ENCODE measurements around the gene CRTC3.
"Not testable (repeated sequence)": the region's sequence is repeated elsewhere in the genome, so short reads cannot be mapped to it uniquely, and the experiment has no call there.

Gene CRTC3, protein sequence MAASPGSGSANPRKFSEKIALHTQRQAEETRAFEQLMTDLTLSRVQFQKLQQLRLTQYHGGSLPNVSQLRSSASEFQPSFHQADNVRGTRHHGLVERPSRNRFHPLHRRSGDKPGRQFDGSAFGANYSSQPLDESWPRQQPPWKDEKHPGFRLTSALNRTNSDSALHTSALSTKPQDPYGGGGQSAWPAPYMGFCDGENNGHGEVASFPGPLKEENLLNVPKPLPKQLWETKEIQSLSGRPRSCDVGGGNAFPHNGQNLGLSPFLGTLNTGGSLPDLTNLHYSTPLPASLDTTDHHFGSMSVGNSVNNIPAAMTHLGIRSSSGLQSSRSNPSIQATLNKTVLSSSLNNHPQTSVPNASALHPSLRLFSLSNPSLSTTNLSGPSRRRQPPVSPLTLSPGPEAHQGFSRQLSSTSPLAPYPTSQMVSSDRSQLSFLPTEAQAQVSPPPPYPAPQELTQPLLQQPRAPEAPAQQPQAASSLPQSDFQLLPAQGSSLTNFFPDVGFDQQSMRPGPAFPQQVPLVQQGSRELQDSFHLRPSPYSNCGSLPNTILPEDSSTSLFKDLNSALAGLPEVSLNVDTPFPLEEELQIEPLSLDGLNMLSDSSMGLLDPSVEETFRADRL

DNA sequence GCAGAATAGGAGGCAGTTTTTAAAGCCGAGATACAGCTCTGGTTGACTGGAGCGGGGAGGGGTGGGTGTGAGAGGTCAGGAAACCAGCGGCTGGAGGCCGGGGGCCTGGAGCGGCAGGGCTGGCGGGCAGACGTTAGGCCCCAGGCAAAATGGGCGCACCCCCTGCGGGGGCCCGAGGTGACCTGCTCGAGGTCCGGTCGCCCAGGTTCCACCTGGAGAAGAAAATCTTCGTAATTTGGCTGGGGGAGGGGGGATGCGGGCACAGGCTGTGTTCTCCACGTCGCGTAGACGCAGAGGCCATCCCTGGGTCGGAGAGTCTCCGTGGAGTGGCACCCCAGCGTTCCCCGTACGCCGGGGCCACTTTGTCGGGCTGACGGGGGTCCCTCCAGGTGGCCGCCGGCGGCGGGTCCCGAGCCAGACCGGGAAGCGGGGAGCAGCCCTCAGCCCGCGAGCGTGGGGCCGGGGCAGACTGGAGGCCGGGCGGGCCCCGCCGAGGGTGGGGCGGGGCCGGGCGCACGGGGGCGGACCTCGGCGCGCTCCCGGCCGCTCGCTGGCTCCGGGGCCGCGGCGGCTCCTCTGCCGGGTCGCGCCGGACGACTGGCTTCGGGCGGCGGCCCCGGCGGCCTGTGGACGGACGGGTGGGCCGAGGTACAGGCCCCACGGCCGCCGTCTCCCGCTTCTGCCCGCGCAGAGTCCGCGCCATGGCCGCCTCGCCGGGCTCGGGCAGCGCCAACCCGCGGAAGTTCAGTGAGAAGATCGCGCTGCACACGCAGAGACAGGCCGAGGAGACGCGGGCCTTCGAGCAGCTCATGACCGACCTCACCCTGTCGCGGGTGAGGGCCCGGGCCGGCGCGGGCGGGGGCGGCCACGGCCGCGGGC lies at the start of gene CRTC3:
TSS of gene CRTC3 (plus strand) at position 553 of the 879 bp plus-strand sequence. CDS start at position 702, 149 bp downstream.
- DNase-seq (ENCODE audit: low spot score), result peak; percentile 74

DNA sequence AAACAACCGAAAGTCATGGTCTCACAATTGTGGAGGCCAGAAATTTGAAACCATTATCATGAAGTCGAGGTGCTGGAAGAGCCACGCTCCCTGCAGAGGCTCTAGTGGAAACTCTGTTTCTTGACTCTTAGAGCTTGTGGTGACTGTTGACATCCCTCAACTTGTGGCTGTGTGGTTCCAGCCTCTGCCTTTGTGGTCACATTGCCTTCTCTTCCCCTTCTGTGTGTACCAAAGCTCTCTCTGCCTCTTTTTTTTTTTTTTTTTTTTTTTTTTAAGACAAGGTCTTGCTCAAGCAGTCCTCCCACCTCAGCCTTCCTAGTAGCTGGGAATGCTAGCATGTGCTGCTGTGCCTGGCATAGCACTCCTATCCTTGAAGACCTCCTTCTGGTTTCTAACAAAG lies 48.7 kb upstream of the CRTC3 start:
- DNase-seq (ENCODE audit: low spot score), result no peak

DNA sequence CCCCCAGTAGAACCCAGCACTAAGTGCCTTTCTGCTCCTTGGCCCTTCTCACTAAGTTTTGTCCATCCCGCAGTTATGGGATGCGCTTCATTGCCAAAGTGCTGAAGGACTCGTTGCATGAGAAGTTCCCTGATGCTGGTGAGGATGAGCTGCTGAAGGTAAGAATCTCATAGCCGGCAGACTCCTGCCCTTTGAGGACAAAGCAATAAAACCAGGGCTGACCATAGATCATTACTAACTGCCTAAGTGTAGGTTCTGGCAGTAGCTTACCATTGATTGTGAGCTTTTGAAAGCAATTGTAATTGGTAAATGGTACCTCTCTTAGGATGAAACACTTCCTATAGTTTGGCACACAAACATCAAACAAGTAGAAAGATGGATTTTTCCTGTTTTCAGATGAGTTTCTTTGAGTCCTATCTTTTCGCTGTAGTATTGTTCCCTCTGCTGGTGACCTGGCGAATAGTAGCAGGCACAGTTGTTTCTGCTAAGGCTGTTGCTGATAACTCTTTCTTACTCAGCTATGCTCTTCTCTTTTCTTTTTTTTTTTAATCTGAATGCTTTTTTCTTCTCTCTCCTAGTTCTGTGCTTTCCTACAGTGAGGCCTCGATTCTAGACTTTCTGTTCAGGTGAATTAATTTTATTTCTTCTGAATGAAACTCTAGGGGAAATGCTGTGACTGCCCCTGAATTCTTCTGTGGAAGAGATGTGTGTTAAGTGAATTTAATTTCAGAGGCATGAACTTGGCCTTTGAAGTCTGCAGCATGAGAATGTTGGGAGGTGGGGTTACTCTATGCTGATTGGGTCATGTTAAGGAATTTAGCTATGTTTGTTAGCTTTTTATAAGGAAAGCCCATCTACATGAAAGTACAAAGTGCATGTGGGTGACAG lies 47.4 kb upstream of the CRTC3 start:
- no peak for DNase-seq (ENCODE audit: low spot score)

DNA sequence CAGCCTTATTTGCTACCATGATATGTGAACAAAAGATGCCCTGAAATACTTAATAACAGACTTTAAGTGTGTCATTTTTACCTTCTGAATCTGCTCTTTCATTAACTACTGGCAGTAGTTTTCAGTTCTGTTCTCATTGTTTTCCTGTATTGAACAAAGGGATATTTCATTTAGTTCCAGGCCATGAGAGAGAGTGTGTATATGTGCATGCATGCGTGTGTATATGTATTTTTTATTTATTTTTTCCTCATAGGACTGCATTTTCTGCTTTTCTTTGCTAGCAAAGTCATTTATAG lies 46.8 kb upstream of the CRTC3 start:
- no peak for DNase-seq (ENCODE audit: low spot score)

DNA sequence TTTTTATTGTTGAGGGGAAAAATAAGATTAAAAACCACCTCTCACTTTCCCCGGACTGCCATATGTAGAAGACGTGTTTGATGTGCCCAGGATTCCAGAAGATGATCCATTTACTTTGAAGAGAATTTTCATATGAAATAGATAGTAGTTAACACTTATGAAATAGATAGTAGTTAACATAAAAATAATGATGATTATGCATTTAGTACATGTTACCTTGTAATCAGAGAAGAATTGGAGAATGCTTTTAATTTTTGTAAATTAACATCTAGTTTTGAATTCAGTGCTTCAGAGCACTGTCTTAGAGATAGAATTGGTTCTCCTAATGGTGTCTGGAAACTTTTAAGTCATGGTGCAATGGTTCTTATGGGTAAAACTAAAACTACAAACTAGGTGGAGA lies 46.1 kb upstream of the CRTC3 start:
- no peak for DNase-seq (ENCODE audit: low spot score)

DNA sequence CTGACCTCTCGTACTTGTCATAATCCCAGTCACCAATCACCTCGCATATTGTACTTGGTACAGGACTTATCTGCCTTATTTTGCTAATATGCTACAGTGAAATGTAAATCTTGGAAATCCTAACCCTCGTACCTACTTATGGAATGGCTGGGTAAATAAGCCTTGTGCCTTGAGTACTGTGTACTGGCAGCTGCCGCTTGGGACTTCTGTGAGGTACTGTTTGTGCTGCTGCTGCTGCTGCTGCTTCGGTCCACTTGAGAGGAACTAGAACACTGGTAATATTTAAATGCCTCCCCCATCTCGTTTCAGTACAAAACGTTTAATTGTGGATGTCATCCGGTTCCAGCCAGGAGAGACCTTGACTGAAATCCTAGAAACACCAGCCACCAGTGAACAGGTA lies 42.5 kb upstream of the CRTC3 start:
- no peak for DNase-seq (ENCODE audit: low spot score)

DNA sequence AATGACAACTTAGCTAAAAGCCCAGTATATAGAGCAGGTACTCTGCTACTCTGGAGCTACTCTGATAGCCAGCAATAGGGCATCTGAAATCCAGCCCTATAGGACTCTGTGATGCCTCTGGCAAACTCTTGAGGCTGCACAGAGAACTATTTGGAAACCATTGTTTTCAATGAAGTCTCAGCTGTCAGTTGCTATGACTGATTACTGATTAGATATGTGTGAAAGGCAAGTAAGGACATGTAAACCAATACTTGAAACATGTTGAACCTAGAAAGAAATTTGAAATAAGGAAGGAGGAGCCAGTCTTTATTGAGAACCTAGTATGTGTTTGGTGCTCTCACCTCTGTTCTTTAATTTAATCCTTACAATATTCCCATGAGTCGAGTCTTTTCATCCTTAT lies 40.2 kb upstream of the CRTC3 start:
- no peak for DNase-seq (ENCODE audit: low spot score)

DNA sequence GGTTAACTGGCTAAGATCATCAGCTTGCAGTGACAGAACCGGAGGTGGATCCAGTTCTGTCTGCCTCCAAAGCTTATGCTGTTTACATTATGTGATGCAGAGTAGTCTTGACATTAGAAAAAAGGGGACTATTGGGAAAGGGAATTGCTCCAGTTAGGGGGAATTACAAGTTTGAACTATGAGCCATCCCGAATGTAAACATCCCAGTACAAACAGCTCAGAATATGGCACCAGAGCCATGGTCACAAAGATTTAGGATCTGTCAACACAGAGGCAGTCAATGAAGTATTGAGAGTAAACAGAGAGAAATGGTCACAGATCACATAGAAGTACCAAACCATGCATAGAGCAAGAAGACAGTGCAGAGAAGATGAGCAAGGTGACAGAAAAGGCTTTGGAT lies 39.8 kb upstream of the CRTC3 start:
- no peak for DNase-seq (ENCODE audit: low spot score)

DNA sequence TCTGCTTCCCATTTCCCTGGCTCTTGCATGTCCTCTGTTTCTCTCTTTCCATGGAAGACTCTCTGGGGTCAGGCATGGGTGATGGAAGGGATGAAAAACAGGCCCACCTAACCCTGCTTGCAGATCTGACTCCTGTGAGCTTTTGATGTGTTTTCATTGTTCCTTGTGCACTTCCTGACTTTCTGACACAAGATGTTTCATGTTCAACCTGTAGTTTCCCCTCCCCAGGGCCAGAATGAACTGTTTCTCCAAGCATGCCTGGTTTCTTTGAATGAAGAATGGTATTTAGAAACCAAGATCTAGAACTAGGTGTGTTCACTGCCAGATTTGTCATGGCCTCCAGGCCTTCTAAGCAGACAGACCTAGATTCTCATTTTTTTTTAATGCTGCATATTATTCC lies 36.1 kb upstream of the CRTC3 start:
- no peak for DNase-seq (ENCODE audit: low spot score)

DNA sequence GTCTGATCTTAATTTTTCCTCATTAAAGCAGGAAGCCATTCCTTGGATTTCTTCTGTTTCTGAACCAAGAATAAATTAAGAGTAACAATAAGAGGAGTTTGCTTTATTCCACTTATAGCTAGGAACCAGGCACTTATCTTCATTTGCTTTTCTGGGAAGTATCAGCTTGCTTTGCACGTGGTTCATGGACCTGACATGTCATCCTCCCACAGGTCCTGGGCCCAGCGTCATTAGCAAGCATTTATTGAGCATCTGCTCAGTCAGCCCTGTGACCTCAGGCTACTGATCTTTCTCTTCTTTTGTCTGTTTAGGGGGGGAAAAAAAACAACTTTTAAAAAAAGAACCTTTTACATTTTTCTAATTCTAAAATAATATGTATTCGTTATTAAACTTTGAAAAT lies 34.7 kb upstream of the CRTC3 start:
- DNase-seq (ENCODE audit: low spot score), result no peak

DNA sequence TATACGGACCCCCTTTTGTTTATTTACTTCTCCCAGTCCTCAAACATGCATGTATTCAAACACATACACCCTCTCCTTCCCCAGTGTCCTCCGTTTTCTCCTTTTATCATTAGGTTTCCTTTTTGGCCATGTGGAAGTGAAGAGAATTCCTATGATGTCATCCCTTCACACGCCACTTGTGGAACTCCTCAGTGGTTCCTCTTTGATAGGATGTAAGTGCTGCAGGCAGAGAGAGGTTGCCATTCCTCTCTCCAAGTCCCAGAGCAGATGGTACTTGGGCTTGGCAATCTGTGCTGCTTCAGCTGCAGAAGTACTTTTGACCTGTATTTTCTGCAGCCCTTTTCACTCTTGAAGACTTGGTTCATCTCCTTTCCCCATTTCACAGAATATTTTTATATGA lies 32.9 kb upstream of the CRTC3 start:
- DNase-seq (ENCODE audit: low spot score), result no peak

DNA sequence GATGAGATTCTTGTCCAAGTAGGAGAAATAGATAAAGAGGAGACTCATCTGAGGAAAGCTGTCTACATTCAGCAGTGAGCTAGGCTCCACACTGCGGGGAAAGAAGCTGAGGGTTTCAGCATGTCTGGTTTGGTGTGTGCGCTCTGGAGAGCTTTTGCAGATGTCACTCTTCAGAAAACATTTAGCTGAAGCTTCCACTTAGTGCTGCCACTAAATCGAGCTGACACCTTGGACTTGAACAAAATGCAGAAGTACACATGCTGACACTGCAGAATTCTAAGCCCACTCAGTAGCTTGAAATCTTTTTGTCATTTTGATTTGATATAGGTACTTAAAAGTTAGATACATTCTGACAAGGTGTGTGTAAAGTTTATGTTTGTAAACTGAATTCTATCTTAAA lies 32.3 kb upstream of the CRTC3 start:
- DNase-seq (ENCODE audit: low spot score), result no peak

DNA sequence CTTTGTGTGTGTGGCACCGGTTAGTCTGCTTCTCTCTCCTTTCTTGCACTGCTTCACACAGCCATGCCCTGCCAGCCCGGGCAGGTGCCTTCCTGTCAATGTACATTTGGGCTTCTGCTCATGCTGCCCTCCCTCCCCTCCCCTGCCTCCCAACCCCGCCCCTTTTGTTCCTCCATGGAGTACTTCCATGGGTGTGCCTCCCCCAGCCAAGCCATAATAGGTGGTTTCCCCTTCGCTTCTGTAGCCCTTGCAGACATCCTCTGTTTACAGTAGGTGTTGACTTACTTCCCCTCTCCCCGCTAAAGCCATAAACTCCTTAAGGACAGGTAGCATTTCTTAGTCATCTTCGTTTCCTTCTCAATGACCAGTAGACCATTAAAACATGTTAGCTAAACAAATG lies 31.8 kb upstream of the CRTC3 start:
- no peak for DNase-seq (ENCODE audit: low spot score)

DNA sequence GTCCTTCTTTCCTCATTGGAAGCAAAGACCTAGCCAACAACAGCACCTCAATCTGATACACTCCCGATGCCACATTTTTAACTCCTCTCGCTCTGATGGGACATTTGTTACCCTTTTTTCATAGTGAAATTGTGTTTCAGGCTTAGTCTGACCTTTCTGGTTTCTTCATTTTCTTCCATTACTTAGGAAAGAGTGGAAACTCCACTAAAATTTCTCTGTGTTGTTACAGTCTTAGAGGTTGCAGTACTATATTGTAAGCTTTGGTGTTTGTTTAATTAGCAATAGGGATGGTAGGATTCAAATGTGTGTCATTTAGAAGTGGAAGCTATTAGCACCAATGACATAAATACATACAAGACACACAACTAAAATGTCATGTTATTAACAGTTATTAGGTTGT lies 29.6 kb upstream of the CRTC3 start:
- DNase-seq (ENCODE audit: low spot score), result no peak

DNA sequence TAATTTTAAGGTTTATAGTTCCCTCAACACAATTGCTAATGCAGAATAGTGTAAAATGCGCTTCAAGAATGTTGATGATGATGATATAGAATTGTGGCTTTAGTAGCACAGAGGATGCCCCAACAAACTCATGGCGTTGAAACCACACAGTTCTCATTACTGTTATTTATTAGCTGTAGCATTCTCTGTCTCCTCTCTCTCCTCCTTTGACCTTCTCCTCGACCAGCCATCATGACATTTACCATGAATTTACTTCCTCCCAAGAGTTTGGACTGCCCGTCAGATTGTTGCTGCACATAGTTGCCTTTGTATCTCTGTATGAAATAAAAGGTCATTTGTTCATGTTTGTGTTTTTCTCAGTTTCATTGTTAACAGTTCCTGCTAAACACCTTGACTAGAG lies 27.8 kb upstream of the CRTC3 start:
- DNase-seq (ENCODE audit: low spot score), result no peak

DNA sequence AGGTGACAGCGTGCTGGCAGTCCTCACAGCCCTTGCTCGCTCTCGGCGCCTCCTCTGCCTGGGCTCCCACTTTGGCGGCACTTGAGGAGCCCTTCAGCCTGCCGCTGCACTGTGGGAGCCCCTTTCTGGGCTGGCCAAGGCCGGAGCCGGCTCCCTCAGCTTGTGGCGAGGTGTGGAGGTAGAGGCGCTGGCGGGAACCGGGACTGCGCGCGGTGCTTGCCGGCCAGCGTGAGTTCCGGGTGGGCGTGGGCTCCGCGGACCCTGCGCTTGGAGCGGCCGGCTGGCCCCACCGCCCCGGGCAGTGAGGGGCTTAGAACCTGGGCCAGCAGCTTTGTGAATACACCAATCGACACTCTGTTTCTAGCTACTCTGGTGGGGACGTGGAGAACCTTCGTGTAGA lies 18.9 kb upstream of the CRTC3 start:
- DNase-seq (ENCODE audit: low spot score), result not testable (repeated sequence)

DNA sequence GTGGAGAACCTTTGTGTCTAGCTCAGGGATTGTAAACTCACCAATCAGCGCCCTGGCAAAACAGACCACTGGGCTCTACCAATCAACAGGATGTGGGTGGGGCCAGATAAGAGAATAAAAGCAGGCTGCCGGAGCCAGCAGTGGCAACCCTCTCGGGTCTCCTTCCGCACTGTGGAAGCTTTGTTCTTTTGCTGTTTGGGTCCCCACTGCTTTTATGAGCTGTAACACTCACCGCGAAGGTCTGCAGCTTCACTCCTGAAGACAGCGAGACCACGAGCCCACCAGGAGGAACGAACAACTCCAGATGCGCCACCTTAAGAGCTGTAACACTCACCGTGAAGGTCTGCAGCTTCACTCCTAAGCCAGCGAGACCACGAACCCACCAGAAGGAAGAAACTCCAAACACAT lies 18.5 kb upstream of the CRTC3 start:
- not testable (repeated sequence) for DNase-seq (ENCODE audit: low spot score)

DNA sequence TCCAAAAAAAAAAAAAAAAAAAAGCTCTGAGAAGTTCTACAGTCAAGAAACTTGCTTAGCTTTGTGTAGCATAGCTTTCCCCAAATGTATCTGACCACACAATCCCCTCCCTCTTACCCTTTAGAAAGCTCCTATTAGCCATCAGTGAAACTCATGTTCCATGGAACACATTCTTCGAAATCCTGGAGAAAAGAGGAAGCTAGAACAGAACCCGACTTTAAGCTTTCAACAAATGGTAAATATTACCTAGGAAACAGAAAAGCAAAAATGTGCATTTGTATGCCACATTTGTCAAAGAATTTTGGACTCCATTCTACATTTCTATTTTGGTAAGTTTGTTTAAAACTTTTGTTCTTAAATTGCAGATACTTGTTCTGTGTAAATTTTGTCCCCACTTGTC lies 17.4 kb upstream of the CRTC3 start:
- DNase-seq (ENCODE audit: low spot score), result no peak

DNA sequence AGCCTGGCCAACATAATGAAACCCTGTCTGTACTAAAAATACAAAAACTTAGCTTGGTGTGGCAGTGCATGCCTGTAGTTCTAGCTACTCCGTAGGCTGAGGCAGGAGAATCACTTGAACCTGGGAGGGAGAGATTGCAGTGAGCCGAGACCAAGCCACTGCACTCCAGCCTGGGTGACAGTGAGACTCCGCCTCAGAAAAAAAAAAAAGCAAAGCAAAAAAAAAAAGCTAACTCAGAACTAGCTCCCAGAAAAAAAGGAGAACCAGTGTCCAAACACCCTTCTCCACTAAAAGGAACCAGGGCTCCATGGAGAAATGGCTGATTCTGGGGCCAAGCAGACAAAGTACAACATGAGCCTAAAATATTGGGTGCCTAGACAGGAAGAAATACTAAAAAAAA lies 16.7 kb upstream of the CRTC3 start:
- no peak for DNase-seq (ENCODE audit: low spot score)

DNA sequence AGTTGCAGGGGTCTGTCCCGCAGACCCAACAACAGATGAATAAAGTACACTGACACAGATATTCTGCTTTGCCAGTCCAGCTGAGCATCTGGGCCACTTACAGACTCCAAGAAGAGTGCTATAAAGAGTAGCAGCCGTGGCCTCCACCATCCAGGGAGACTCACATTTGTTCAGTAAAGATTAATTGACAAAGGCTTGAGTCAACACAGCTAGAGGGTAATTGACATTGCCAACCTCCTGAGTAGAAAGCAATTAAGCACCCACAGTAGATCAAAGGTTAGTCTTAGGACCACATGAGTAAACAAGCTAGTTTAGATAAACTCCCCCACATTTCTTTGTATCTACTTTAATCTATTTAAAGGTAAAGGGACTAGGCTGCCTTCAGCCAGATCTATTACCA lies 16.3 kb upstream of the CRTC3 start:
- DNase-seq (ENCODE audit: low spot score), result no peak

DNA sequence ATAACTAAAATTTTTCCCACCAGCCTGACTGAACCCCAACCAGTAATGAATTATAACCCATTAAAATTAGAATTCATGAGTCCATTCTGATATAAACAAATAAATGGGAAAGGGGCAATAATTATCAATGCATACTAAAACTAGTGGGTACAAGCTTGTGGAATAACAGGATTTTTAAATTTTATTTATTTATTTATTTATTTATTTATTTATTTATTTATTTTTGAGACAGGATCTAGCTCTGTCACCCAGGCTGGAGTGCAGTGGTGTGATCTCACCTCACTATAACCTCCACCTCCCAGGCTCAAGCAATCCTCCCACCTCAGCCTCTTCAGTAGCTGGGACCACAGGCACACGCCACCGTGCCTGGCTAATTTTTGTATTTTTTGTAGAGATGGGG lies 15.8 kb upstream of the CRTC3 start:
- not testable (repeated sequence) for DNase-seq (ENCODE audit: low spot score)

DNA sequence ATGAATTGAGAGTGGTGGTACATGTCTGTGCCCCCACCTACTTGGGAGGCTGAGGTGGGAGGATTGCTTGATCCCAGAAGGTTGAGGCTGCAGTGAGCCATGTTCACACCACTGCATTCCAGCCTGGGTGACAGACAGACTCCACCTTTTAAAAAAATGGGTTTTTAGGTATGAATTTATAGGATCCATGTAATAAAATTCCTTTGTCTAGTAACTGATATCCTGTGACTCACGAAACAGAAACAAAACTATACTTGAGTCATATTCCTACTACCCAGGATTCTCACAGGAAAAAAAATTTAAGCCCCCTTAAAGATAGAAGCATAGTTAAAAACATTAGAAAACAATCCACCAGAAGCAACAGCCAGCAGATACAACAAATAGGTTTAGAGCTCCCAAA lies 10.0 kb upstream of the CRTC3 start:
- no peak for DNase-seq (ENCODE audit: low spot score)
